ENCODE data around the gene RASGEF1C. TPM values are rescaled to one million over a fixed set of nuclear protein-coding genes. Genes with fewer than 3 reads are reported as not detected.

RASGEF1C gene
- total and polyA plus RNA-seq, 10 of the 15 experiments (the other 5 are each of a cell fraction or from before 2014, with no cell fraction given): not detected

DNA sequence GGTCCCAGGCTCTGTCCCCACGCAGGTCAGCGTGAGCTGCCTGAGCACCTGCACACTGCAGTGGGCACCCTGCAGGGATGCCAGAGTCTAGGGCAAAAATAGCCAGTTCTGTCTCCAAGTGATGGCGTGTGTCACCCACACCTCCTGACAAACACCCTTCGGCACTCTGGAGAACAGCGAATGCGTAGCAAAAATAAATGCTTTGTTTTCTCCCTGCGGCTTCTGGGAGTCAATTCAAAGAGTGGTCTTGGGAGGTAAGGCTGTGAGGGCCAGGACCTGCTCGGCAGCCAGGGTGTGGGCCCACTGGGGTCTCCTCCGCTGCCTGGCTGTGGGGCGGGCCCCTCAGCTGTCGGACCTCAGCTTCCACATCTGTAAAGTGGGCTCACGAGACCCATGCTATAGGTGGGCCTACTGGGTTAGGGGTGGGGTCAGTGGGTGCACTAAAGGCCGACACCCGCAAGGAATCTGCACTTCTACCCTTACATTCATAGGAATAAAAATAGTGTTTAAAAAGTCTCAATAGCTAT lies 37.4 kb downstream of the RASGEF1C start:
- CTCF ChIA-PET: no interaction called here
- RAD21 ChIA-PET (ENCODE audit: unreplicated experiment): no interaction called here
- Histone ChIP-seq H3K27me3 (replicated peaks in 1 of 2; ENCODE audit: control insufficient read depth in 2 of 2, insufficient read depth in 2 of 2, low read length in 1 of 2) (no peaks in the 10 kb centered on the region; a peak in 1 of 4 replicates), H3K4me2 (ENCODE audit: control insufficient read depth, insufficient read depth) (no peak overlapping the region), H3K4me1 (ENCODE audit: control insufficient read depth, insufficient read depth, low read length) (no peaks in the 10 kb centered on the region), H3K79me2 (ENCODE audit: control insufficient read depth, insufficient read depth, low read length) (no peaks in the 10 kb centered on the region), H3K4me3 (no peak overlapping the region), H4K20me1 (ENCODE audit: control insufficient read depth, insufficient read depth) (no peaks in the 10 kb centered on the region), H3K9ac (ENCODE audit: control insufficient read depth, insufficient read depth, low read length) (no peak overlapping the region), H3K9me3 (replicated peaks; ENCODE audit: control insufficient read depth, insufficient read depth, low read length) (no peaks in the 10 kb centered on the region), H2AFZ (ENCODE audit: control insufficient read depth, low read depth, low read length) (no peak overlapping the region), H3K27ac (ENCODE audit: control insufficient read depth, insufficient read depth) (no peak overlapping the region), H3K36me3 (ENCODE audit: control insufficient read depth in 2 of 2, insufficient read depth in 2 of 2, low read length in 1 of 2) (no peaks in the 10 kb centered on the region)
- BruUV-seq (replicated peaks): no TSS peak
- no peak for TF ChIP-seq NBN (IDR thresholded peaks at IDR 0.05)
- no peak for TF ChIP-seq KLF5 (IDR thresholded peaks at IDR 0.05; ENCODE audit: partially characterized antibody)
- no peak for TF ChIP-seq FOS (IDR thresholded peaks at IDR 0.05; ENCODE audit: borderline replicate concordance, extremely low read depth, insufficient read length)
- TF ChIP-seq TBL1XR1 (IDR thresholded peaks at IDR 0.05; ENCODE audit: low read depth, low read length): no peak
- TF ChIP-seq, protein P1, sequence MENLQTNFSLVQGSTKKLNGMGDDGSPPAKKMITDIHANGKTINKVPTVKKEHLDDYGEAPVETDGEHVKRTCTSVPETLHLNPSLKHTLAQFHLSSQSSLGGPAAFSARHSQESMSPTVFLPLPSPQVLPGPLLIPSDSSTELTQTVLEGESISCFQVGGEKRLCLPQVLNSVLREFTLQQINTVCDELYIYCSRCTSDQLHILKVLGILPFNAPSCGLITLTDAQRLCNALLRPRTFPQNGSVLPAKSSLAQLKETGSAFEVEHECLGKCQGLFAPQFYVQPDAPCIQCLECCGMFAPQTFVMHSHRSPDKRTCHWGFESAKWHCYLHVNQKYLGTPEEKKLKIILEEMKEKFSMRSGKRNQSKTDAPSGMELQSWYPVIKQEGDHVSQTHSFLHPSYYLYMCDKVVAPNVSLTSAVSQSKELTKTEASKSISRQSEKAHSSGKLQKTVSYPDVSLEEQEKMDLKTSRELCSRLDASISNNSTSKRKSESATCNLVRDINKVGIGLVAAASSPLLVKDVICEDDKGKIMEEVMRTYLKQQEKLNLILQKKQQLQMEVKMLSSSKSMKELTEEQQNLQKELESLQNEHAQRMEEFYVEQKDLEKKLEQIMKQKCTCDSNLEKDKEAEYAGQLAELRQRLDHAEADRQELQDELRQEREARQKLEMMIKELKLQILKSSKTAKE (IDR thresholded peaks at IDR 0.05; ENCODE audit: low read depth, poor library complexity, severe bottlenecking): no peak
- DNase-seq (ENCODE audit: low read depth, low spot score) (no peak), ATAC-seq (no peak), FAIRE-seq (no peak)
- POLR2A ChIA-PET: no interaction called here
- in situ Hi-C loops (cut with MboI): no loop called here
- intact Hi-C loops (cut with micrococcal nuclease; ENCODE audit: unreplicated experiment): no loop called here
- WGBS (ENCODE audit: insufficient coverage, insufficient replicate concordance, low lambda C conversion rate, missing lambda C conversion rate): 43% methylated on average over 14 of the region's 14 CpGs
- SMC1A ChIA-PET (ENCODE audit: uncharacterized antibody, unreplicated experiment): no interaction called here

Measured in GM12878 (cell line).